Measurements from ENCODE around the gene PKD1L1.

DNA sequence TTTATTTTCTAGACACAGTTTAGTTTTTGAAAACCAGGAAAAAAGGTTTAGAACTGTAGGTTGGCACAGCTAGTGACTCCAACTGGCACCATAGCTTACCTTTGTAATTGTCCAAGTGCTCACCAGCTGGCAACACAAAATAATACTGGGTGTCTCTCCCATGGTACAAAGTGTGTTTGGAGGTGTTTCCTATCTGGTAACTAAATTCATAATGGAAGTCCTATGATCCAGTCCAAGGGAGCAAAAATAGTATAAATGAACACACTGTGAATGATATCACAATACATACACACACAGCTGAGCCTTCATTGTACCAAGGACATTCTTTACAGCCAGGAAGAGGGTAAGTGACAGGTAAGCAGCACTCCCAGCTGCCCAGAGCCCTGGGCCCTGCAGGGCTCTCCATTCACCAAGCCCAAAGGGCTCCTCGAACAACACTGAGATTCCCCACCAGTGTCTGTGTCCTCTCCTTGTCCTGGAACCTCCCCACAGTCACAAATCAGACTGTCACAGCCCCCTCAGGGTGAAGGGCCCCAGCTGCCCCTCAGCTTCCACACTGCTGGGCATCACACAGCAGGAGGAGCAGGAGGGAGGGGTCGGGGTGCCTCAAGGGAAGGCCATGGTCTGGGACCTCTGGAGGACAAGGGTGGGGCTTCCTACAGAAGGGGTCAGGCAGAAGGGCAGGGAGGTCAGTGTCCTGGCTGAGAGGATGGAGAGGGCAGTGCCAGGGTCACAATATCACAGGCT is 72.1 kb downstream of the PKD1L1 start:
- TF ChIP-seq, protein P1, sequence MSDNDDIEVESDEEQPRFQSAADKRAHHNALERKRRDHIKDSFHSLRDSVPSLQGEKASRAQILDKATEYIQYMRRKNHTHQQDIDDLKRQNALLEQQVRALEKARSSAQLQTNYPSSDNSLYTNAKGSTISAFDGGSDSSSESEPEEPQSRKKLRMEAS (CRISPR knock-in tag; IDR thresholded peaks at IDR 0.05), result no peak
- TF ChIP-seq, protein P2, sequence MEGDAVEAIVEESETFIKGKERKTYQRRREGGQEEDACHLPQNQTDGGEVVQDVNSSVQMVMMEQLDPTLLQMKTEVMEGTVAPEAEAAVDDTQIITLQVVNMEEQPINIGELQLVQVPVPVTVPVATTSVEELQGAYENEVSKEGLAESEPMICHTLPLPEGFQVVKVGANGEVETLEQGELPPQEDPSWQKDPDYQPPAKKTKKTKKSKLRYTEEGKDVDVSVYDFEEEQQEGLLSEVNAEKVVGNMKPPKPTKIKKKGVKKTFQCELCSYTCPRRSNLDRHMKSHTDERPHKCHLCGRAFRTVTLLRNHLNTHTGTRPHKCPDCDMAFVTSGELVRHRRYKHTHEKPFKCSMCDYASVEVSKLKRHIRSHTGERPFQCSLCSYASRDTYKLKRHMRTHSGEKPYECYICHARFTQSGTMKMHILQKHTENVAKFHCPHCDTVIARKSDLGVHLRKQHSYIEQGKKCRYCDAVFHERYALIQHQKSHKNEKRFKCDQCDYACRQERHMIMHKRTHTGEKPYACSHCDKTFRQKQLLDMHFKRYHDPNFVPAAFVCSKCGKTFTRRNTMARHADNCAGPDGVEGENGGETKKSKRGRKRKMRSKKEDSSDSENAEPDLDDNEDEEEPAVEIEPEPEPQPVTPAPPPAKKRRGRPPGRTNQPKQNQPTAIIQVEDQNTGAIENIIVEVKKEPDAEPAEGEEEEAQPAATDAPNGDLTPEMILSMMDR (IDR thresholded peaks at IDR 0.05), result no peak
- no peak for TF ChIP-seq ZNF416 (CRISPR knock-in tag; IDR thresholded peaks at IDR 0.05)
- TF ChIP-seq MXD4 (CRISPR knock-in tag; IDR thresholded peaks at IDR 0.05; ENCODE audit: borderline replicate concordance), result no peak
- TF ChIP-seq, protein P3, sequence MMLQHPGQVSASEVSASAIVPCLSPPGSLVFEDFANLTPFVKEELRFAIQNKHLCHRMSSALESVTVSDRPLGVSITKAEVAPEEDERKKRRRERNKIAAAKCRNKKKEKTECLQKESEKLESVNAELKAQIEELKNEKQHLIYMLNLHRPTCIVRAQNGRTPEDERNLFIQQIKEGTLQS (CRISPR knock-in tag; conservative IDR thresholded peaks at IDR 0.05), result no peak
- TF ChIP-seq, protein P4, sequence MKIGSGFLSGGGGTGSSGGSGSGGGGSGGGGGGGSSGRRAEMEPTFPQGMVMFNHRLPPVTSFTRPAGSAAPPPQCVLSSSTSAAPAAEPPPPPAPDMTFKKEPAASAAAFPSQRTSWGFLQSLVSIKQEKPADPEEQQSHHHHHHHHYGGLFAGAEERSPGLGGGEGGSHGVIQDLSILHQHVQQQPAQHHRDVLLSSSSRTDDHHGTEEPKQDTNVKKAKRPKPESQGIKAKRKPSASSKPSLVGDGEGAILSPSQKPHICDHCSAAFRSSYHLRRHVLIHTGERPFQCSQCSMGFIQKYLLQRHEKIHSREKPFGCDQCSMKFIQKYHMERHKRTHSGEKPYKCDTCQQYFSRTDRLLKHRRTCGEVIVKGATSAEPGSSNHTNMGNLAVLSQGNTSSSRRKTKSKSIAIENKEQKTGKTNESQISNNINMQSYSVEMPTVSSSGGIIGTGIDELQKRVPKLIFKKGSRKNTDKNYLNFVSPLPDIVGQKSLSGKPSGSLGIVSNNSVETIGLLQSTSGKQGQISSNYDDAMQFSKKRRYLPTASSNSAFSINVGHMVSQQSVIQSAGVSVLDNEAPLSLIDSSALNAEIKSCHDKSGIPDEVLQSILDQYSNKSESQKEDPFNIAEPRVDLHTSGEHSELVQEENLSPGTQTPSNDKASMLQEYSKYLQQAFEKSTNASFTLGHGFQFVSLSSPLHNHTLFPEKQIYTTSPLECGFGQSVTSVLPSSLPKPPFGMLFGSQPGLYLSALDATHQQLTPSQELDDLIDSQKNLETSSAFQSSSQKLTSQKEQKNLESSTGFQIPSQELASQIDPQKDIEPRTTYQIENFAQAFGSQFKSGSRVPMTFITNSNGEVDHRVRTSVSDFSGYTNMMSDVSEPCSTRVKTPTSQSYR (CRISPR knock-in tag; IDR thresholded peaks at IDR 0.05), result no peak
- no peak for TF ChIP-seq JUN (CRISPR knock-in tag; IDR thresholded peaks at IDR 0.05)
